D721Med (cell line): ENCODE results near the gene PRADC1.

ENCODE experiments used
- DNase-seq: peaks from one replicate; pipeline ENCODE4 v3.0.0; 2011; ENCODE audit warnings: low spot score; ENCODE audit not compliant: insufficient read length
- FAIRE-seq: peaks from 2 replicates; lab custom pipeline; 2011; peaks lifted over from hg19 to GRCh38; lab: Jason Lieb, UNC
- TF ChIP-seq, protein P1 (sequence below): IDR thresholded peaks from 2 replicates; pipeline ENCODE4 v1.5.1; 2012; ENCODE audit warnings: mild to moderate bottlenecking, control low read depth; ENCODE audit not compliant: insufficient read depth; ENCODE audit errors: missing control alignments

The PRADC1 gene

DNA sequence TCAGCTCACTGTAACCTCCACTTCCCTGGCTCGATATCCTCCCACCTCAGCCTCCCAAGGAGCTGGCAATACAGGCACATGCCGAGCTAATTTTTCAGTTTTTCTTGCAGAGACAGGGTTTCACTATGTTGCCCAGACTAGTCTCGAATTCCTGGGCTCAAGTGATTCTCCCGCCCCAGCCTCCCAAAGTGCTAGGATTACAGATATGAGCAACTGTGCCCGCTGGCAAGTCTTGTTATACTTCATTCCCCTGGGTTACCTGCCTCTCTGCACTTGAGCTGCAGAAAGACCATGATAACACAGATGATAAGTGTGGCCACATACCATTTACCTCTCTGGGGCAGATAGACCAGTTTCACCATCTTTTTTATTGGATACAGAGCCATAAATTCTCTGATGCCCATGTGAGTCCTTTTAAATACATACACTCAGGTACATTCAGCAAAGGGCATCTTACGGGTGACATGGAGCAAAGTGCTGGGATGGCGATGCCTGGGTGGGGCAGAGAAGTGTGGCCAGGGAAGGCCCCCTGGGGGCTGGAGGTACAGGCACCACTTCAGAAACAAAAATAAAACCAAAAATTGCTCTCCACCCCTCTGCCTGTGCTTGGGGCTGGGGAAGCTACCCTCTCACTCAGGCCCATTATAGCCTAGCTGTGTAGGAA lies 21.4 kb upstream of the PRADC1 start:
- DNase-seq (no peak), FAIRE-seq (no peak)
- TF ChIP-seq, protein P1, sequence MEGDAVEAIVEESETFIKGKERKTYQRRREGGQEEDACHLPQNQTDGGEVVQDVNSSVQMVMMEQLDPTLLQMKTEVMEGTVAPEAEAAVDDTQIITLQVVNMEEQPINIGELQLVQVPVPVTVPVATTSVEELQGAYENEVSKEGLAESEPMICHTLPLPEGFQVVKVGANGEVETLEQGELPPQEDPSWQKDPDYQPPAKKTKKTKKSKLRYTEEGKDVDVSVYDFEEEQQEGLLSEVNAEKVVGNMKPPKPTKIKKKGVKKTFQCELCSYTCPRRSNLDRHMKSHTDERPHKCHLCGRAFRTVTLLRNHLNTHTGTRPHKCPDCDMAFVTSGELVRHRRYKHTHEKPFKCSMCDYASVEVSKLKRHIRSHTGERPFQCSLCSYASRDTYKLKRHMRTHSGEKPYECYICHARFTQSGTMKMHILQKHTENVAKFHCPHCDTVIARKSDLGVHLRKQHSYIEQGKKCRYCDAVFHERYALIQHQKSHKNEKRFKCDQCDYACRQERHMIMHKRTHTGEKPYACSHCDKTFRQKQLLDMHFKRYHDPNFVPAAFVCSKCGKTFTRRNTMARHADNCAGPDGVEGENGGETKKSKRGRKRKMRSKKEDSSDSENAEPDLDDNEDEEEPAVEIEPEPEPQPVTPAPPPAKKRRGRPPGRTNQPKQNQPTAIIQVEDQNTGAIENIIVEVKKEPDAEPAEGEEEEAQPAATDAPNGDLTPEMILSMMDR, result no peak

- DNase-seq (no peak), FAIRE-seq (no peak)
- TF ChIP-seq, protein P1, result no peak
Observed at GRCh38 chr2:73253901-73254300, 20.9 kb upstream of the PRADC1 start.

DNA sequence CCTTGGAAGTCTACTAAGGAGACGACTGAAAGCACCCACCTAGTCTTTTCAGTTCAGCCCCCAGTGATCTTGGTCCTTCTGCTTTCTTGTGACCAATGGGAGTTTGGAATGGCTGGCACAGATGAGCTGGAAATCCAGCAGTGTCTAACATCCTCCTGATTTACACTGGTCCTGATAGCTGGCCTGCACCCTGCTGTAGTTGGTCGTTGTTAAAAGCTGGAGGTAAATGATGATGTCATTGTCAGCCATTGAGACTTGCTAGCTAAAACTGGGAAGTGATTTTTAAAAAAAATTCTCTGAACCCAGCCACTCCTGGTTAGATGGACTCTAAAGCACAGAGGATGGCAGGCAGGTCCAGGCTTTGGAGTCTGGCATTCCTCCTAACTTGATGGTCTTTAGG lies 20.4 kb upstream of the PRADC1 start:
- TF ChIP-seq, protein P1, result no peak
- no peak for FAIRE-seq

DNA sequence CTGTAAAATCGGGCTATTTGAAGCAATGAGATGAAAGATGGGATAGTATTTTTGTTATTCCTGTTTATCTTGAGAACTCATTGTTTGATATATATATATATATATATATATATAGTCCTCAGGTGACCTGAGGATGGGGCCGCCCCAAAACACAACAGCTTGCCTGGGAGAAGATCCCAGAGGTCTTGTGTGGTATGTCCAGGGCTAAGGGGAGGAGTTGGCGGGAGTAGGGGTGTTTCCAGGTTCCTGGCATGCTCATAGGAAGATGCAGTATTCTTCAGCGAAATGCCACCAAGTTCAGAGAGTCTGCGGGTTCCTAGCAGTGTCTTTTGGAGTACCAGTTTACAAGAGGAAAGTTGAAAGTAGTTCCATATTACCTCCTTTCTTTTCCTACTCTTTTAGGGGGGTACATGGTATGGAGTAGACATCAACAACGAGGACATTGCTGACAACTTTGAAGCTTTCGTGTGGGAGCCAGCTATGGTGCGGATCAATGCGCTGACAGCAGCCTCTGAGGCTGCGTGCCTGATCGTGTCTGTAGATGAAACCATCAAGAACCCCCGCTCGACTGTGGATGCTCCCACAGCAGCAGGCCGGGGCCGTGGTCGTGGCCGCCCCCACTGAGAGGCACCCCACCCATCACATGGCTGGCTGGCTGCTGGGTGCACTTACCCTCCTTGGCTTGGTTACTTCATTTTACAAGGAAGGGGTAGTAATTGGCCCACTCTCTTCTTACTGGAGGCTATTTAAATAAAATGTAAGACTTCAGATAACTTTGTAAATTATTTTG lies 19.4 kb upstream of the PRADC1 start:
- DNase-seq (no peak), FAIRE-seq (no peak)
- TF ChIP-seq, protein P1, result no peak

More for the DNA sequence above, 20.4 kb upstream of the PRADC1 start:
- no peak for DNase-seq

- DNase-seq (no peak), FAIRE-seq (no peak)
- TF ChIP-seq, protein P1, result no peak
Observed at GRCh38 chr2:73250872-73251846, 18.1 kb upstream of the PRADC1 start.

- FAIRE-seq, result no peak
- TF ChIP-seq, protein P1, result no peak
- no peak for DNase-seq
Observed at GRCh38 chr2:73249636-73250035, 16.6 kb upstream of the PRADC1 start.
